SU-DHL-6 (cell line): ENCODE results near the gene SFN.

Source experiments
- EZH2phosphoT487 ChIP-seq: fragments of 200-600 bp; sonication (generic), shearing (Covaris generic); conservative IDR thresholded peaks from 2 replicates; pipeline ENCODE4 v1.6.1; 2018; ENCODE audit warnings: mild to moderate bottlenecking, antibody characterized with exemption, low read length, moderate library complexity, mixed read lengths
- TF ChIP-seq, protein P1 (sequence below): fragments of 200-600 bp; sonication (generic); IDR thresholded peaks from one replicate; pipeline ENCODE4 v1.5.1; 2017; ENCODE audit warnings: antibody characterized with exemption, mild to moderate bottlenecking, low read length, moderate library complexity; ENCODE audit not compliant: insufficient read depth, poor library complexity, severe bottlenecking

DNA sequence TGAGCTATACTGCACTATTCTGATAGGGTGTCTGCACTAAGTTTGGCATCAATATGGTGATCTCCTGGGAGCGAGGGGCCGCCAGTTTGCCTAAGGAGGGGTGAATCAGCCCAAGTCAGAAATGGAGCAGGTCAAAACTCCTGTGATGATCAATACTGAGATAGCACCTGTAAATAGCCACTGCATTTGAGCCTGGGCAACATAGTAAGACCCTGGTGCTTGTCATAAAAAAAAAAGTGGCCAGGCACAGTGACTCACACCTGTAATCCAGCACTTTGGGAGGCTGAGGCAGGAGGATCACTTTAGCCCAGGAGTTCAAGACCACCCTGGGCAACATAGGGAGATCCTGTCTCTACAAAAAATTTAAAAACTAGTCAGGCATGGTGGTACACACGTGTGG is 48.1 kb upstream of the SFN start:
- TF ChIP-seq, protein P1, sequence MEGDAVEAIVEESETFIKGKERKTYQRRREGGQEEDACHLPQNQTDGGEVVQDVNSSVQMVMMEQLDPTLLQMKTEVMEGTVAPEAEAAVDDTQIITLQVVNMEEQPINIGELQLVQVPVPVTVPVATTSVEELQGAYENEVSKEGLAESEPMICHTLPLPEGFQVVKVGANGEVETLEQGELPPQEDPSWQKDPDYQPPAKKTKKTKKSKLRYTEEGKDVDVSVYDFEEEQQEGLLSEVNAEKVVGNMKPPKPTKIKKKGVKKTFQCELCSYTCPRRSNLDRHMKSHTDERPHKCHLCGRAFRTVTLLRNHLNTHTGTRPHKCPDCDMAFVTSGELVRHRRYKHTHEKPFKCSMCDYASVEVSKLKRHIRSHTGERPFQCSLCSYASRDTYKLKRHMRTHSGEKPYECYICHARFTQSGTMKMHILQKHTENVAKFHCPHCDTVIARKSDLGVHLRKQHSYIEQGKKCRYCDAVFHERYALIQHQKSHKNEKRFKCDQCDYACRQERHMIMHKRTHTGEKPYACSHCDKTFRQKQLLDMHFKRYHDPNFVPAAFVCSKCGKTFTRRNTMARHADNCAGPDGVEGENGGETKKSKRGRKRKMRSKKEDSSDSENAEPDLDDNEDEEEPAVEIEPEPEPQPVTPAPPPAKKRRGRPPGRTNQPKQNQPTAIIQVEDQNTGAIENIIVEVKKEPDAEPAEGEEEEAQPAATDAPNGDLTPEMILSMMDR, result no peak
- no peak for TF ChIP-seq EZH2phosphoT487
